Measurements from ENCODE around the gene SKAP1. TPM values are rescaled to one million over a fixed set of nuclear protein-coding genes. Genes with fewer than 3 reads are reported as not detected.
A peak's percentile ranks its signal among the peaks of the same experiment; 100 is the strongest.

SKAP1 gene
- total RNA-seq, 4 donors from 2014 or later: 0.93 to 1.9 (median 1.1) TPM; not detected in 1

DNA sequence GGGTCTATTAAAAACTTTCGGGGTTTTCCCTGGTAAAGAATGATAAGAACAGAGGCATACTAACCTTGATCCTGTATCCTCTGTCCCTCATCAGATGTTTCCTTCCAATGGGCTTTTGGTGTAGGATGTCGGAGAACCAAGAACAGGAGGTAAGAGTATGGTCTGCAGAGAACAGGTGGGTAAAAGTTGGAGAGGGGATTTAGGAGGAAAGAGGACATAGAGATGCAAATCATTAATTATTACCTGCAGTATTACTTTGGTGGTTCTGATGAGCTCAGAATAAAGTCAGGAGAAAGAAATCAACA is 318.1 kb downstream of the SKAP1 start:
- TF ChIP-seq, protein P1, sequence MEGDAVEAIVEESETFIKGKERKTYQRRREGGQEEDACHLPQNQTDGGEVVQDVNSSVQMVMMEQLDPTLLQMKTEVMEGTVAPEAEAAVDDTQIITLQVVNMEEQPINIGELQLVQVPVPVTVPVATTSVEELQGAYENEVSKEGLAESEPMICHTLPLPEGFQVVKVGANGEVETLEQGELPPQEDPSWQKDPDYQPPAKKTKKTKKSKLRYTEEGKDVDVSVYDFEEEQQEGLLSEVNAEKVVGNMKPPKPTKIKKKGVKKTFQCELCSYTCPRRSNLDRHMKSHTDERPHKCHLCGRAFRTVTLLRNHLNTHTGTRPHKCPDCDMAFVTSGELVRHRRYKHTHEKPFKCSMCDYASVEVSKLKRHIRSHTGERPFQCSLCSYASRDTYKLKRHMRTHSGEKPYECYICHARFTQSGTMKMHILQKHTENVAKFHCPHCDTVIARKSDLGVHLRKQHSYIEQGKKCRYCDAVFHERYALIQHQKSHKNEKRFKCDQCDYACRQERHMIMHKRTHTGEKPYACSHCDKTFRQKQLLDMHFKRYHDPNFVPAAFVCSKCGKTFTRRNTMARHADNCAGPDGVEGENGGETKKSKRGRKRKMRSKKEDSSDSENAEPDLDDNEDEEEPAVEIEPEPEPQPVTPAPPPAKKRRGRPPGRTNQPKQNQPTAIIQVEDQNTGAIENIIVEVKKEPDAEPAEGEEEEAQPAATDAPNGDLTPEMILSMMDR (IDR thresholded peaks at IDR 0.05): no peak
- ATAC-seq (ENCODE audit: low FRiP score): no peak
- DNase-seq (ENCODE audit: low spot score): no peak

DNA sequence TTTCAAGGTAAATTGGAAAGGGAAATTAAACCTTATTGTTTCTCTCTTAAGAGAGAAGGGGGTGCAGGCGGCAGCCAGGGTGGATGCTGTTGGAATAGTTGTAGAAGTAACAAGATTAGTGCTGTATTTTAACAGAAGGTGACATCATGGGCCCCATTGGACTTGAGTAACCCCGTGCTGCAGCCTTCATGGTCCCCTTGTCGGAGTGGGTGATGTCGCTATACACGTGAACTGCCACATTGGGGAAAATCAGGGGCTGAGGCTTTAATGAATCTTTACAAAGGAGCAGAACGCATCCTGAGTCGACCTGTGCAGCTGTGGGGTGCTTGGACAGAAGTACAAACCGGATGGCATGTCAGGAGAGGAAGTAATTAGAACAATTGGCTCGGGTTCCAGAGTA is 319.3 kb downstream of the SKAP1 start:
- no peak for DNase-seq (ENCODE audit: low spot score)
- ATAC-seq (ENCODE audit: low FRiP score): no peak
- TF ChIP-seq, protein P1 (IDR thresholded peaks at IDR 0.05): no peak

DNA sequence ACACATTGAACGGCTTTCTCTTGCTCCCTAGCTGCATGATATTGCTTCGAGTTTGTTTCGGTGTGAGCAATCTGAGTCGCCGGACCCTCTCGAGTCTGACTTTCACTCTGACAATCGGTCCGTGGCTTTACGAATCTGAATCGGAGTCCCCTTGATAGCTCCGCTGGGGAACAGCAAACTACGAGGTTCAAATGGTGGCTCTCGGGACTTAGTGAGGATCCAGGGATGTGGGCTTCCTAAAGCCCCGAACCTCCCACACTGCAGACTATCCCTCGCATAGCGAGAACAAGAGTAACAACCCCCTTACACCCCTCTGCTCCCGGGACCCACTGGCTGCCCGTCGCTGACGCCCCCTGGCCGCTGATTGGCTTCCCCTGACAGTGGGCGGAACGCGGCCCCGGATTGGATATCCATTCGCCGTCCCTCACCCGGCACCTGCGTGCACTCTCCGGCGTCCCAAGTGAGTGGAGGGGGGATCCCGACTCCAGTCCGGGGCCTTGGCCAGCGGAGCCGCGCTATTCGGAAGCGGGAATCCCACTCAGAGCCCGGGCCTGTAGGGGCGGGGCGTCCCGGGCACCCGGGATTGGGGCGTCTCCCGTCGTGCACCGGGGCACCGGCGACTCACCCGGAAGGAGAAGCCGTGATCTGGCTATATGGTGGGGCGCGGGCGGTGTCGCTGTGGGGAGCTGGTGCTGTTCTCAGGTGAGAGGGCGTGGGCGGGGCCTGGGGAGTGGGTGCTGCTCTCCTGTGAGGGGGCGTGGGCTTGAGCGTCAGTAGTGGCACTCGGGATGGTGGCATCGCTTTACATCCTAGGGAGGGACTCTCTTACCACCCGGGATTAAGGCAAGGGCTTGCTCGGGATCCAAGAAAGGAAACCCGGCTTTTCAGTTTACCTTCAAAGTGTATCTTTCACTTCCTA is 322.6 kb downstream of the SKAP1 start, which contains the start of gene SNX11:
SNX11 (plus strand) TSS at position 630 of the 919 bp plus-strand sequence. CDS start 4,278 bp downstream, outside the sequence.
- peak; percentile 97 for ATAC-seq (ENCODE audit: low FRiP score)
- DNase-seq (ENCODE audit: low spot score): peak; percentile 86
- TF ChIP-seq, protein P1 (IDR thresholded peaks at IDR 0.05): no peak

DNA sequence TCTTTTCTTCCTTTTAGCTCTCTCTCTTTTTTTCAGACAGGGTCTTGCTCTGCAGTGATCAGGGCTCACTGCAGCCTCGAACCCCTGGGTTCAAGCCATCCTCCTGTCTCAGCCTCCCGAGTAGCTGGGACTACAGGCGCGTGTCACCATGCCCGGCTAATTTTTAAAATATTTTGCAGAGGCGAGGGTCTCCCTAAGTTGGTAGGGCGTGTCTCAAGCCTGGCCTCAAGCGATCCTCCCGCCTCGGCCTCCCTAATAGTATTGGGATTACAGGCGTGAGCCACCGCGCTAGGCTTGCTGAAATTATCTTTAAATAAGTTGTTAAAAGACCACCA is 323.2 kb downstream of the SKAP1 start:
- TF ChIP-seq, protein P1 (IDR thresholded peaks at IDR 0.05): no peak
- no peak for ATAC-seq (ENCODE audit: low FRiP score)
- DNase-seq (ENCODE audit: low spot score): no peak

DNA sequence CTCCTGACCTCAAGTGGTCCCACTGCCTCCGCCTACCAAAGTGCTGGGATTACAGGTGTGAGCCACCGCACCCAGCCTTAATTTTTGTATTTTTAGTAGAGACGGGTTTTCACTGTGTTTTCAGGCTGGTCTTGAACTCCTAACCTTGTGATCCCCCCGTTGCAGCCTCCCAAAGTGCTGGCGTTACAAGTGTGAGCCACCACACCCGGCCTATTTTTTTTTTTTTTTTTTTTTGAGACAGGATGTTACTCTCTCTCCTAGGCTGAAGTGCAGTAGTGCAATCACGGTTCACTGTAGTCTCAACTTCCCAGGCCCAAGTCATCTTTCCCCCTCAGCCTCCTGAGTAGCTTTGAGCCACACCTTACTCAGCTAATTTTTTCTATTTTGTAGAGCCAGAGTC is 325.6 kb downstream of the SKAP1 start:
- TF ChIP-seq, protein P1 (IDR thresholded peaks at IDR 0.05): no peak
- ATAC-seq (ENCODE audit: low FRiP score) (no peak), DNase-seq (ENCODE audit: low spot score) (no peak)

DNA sequence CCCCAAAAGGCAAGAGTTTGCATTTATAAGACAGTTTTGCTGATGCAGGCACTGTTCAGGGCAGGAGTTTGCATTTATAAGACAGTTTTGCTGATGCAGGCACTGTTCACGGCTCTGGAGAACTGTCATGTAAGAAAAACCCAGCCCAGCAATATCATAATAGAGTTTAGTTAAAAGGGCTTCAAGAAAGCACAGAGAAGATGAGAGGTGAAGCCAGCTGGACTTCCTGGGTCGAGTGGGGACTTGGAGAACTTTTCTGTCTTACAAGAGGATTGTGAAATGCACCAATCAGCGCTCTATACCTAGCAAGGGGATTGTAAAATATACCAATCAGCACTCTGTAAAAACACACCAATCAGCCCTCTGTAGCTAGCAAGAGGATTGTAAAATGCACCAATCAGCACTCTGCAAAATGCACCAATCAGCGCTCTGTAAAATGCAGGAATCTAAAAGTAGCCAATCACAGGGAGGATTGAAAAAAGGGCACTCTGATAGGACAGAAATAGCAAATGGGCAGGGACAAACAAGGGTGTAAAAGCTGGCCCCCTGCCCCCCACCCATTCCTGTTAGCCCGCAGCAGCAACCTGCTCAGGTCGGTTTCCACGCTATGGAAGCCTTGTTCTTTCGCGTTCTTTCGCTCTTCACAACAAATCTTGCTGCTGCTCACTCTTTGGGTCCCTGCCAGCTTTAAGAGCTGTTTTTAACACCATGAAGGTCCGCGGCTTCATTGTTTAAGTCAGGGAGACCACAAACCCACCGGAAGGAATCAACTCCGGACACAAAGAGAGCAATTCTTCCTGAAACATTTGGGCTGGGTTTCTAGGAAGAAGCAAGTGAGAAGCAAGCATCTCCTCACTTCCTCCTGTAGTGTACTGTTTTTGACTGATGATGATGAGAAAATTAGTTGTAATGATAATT is 327.0 kb downstream of the SKAP1 start:
- TF ChIP-seq, protein P1 (IDR thresholded peaks at IDR 0.05): no peak
- ATAC-seq (ENCODE audit: low FRiP score): no peak
- DNase-seq (ENCODE audit: low spot score): no peak

All from omental fat pad (tissue), 4 donors.